Cardiac fibroblast (primary cell): ENCODE measurements around the gene ALG5.
A peak's percentile ranks its signal among the peaks of the same experiment; 100 is the strongest.

ENCODE experiments used
- DNase-seq, 2 donors: peaks; one replicate each; pipeline versions ENCODE4 v3.0.0 to v3.0.0-alpha.2; 2010; ENCODE audit warnings: low read depth in 2 of 2
- H3K4me3 ChIP-seq, 2 donors: replicated peaks in 1 of 2; 1 replicate in 1 of 2; 2 replicates in 1 of 2; pipeline ENCODE4 v1.5.1; 2011; ENCODE audit warnings: low read depth in 2 of 2, low read length in 2 of 2, mild to moderate bottlenecking in 2 of 2, moderate library complexity in 1 of 2
- TF ChIP-seq, protein P1 (sequence below): IDR thresholded peaks from one replicate; pipeline ENCODE4 v1.5.1; 2011; ENCODE audit warnings: low read depth, mild to moderate bottlenecking, low read length, inconsistent platforms

ALG5 gene

DNA sequence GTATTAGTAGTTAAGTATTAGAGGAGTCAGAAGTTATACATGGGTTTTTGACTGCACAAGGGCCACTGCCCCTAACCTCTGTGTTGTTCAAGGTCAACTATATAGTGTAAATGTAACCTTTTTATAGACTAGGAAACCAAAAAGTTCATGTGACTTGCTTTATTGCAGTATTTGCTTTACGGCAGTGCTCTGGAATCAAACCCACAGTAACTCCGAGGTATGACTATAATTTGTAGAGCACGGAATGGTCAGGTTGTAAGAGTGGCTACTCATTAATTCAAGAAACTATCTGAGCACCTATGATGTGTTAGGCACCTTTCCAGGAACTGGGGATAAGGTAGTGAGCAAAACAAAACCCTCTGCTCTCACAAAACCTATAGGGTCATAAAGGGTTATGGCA is 38.1 kb upstream of the ALG5 start:
- TF ChIP-seq, protein P1, sequence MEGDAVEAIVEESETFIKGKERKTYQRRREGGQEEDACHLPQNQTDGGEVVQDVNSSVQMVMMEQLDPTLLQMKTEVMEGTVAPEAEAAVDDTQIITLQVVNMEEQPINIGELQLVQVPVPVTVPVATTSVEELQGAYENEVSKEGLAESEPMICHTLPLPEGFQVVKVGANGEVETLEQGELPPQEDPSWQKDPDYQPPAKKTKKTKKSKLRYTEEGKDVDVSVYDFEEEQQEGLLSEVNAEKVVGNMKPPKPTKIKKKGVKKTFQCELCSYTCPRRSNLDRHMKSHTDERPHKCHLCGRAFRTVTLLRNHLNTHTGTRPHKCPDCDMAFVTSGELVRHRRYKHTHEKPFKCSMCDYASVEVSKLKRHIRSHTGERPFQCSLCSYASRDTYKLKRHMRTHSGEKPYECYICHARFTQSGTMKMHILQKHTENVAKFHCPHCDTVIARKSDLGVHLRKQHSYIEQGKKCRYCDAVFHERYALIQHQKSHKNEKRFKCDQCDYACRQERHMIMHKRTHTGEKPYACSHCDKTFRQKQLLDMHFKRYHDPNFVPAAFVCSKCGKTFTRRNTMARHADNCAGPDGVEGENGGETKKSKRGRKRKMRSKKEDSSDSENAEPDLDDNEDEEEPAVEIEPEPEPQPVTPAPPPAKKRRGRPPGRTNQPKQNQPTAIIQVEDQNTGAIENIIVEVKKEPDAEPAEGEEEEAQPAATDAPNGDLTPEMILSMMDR = no peak
- DNase-seq = no peak
- H3K4me3 ChIP-seq = no peak overlapping the region

DNA sequence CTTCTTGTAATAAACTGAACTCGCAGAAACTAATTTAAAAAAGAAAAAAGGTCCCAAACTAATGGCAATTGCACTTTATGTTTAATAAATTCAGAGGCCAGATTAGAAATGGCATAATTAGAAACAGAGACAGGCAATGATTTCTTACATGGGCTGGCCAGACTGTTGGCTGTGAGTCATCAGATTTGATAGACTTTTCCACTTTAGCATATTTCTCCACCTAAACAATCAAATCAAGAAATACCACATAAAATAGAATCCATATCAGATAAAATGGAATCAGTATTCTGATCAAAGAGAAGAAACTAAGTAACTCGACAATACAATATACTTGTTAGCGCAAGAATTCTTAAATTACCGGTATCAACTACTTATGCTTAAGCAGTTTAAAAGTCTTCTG is 30.5 kb upstream of the ALG5 start:
- peak; percentile 6 to 23 for DNase-seq
- TF ChIP-seq, protein P1 = no peak
- H3K4me3 ChIP-seq = no peak overlapping the region

DNA sequence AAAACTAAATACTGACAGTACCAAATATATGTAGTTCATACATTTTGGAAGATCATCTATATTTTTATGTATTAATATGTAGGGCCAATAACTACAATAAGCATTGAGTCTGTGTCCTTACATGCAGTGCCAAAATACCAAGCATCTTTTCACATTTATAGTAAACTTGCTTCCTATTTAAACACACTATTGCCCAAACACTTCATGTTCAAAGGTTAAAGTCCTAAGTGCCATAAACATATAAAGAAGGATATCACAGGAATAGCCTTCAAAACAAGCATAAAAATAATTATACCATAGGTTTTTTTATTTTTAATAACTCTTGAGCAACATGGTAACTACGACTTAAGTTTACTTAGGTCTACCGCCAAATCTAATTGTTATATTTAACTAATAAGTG is 28.5 kb upstream of the ALG5 start:
- H3K4me3 ChIP-seq = no peak overlapping the region
- DNase-seq = no peak
- TF ChIP-seq, protein P1 = no peak

DNA sequence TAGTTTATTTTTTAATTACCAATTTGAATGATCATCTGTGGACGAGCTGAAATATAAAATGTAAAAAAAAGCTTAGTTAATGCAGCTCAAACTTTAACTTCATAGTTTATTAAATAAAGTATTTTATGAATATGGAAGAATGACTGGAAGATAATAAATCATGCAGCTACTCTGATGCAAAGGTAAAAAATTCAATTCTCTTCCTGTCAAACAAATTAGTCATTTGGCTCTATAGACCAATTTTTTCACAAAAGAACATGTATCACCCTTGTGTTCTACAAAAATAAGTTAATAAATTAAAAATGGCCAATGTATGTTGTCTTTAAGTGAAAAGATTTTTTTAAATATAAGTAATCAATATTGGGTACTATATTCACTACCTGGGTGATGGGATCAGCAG is 27.6 kb upstream of the ALG5 start:
- peak in 1 of 2 donors; percentile 41 for DNase-seq
- no peak overlapping the region for H3K4me3 ChIP-seq
- TF ChIP-seq, protein P1 = no peak

DNA sequence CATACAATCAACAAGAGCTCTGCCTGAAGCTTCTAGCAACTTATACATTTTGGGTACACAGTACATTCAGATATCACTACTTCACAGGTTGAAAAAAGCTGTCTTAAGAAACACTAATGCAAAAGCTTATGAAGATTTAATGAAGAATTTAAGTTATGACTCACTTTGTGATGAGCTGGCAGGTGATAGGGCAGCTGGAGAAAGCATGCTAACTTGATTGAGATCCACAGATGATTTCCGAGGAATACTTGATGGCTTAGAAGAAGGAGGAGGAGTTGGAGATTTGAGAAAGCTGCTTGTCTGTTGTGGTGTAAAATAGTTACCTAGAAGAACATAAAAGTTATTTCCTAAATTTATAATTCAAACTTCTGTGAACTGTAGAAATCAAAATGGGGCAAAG is 24.7 kb upstream of the ALG5 start:
- TF ChIP-seq, protein P1 = no peak
- H3K4me3 ChIP-seq = no peak overlapping the region
- peak in 1 of 2 donors; percentile 56 for DNase-seq

DNA sequence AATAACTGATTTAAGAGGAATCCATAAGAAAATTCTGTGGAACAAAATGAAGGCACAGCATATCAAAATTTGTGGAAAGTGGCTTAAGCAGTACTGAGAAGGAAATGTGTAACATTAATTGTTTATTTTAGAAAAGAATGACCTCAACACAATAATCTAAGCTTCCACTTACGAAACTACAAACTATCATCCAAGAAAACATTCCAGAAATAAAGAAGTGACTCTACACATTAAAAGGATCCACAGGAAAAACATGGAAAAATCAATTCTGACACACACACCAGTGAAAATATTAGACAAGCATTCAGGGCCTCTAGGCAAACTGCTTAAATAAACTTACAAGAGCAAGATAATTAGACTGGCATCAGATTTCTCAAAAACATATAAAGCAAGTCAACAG is 15.5 kb upstream of the ALG5 start:
- no peak overlapping the region for H3K4me3 ChIP-seq
- DNase-seq = peak in 1 of 2 donors; percentile 11
- TF ChIP-seq, protein P1 = no peak

DNA sequence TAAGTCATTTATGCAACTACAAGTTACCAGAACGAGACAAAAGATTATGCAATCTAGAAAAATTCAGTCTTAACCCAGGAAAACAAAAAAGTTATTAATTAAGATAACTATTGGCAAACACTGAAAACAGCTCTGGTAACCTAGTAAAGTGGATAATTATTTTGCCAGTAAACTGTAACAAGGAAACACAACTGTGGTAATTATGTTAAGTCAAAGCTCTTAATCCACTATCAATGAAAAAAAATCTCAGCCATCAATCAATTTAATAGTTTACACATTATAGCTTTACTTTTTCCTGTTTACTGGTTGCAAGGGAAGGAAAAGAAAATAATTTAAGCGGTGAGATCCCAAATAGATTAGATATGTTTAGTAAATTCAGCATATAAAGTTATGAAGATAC is 12.6 kb upstream of the ALG5 start:
- no peak overlapping the region for H3K4me3 ChIP-seq
- TF ChIP-seq, protein P1 = no peak
- DNase-seq = peak in 1 of 2 donors; percentile 10
